Measurements from ENCODE around the gene ACOXL. TPM values are rescaled to one million over a fixed set of nuclear protein-coding genes. Genes with fewer than 3 reads are reported as not detected.

ACOXL gene
- total and polyA plus RNA-seq, 9 donors = 0.17 to 0.31 (median 0.23) TPM; not detected in 4

GRCh38 chr2:110851531-110851930 lies 119.2 kb downstream of the ACOXL start:
- H3K36me3 ChIP-seq = no peaks in the 10 kb centered on the region
- DNase-seq = no peak
- TF ChIP-seq POLR2A (IDR thresholded peaks at IDR 0.05) (no peak), EP300 (IDR thresholded peaks at IDR 0.05) (no peak), CTCF (IDR thresholded peaks at IDR 0.05) (no peak)
- WGBS, 3 donors = 88 to 91% (median 89%) methylated on average over 13 of the region's 13 CpGs
- no peak overlapping the region for H3K27ac ChIP-seq
- no peaks in the 10 kb centered on the region for H3K27me3 ChIP-seq
- no peaks in the 10 kb centered on the region for H3K4me1 ChIP-seq (ENCODE audit: insufficient read depth)
- no peaks in the 10 kb centered on the region for H3K9me3 ChIP-seq
- no peak overlapping the region for H3K4me3 ChIP-seq
- intact Hi-C loops (cut with DNase I) = no loop called here

- H3K27ac ChIP-seq = no peak overlapping the region
- no peak for DNase-seq
Observed at GRCh38 chr2:110852051-110852450, 119.7 kb downstream of the ACOXL start.

GRCh38 chr2:110852541-110853263 lies 120.3 kb downstream of the ACOXL start:
- no peak for DNase-seq
- no peak overlapping the region for H3K27ac ChIP-seq
- H3K36me3 ChIP-seq = no peaks in the 10 kb centered on the region
- H3K4me3 ChIP-seq = no peak overlapping the region
- H3K4me1 ChIP-seq (ENCODE audit: insufficient read depth) = no peaks in the 10 kb centered on the region
- no peaks in the 10 kb centered on the region for H3K27me3 ChIP-seq
- 90 to 95% (median 93%) methylated on average over 8 of the region's 8 CpGs for WGBS, 3 donors
- intact Hi-C loops (cut with DNase I) = no loop called here
- no peak for TF ChIP-seq CTCF (IDR thresholded peaks at IDR 0.05)
- no peak for TF ChIP-seq POLR2A (IDR thresholded peaks at IDR 0.05)
- no peak for TF ChIP-seq EP300 (IDR thresholded peaks at IDR 0.05)
- H3K9me3 ChIP-seq = no peaks in the 10 kb centered on the region

More at GRCh38 chr2:110852051-110852450, 119.7 kb downstream of the ACOXL start:
- Histone ChIP-seq H3K36me3 (no peaks in the 10 kb centered on the region), H3K9me3 (no peaks in the 10 kb centered on the region), H3K4me1 (ENCODE audit: insufficient read depth) (no peaks in the 10 kb centered on the region), H3K27me3 (no peaks in the 10 kb centered on the region), H3K4me3 (no peak overlapping the region)
- intact Hi-C loops (cut with DNase I) = no loop called here
- WGBS, 3 donors = 84 to 87% (median 86%) methylated on average over 11 of the region's 11 CpGs
- TF ChIP-seq EP300 (IDR thresholded peaks at IDR 0.05) (no peak), CTCF (IDR thresholded peaks at IDR 0.05) (no peak), POLR2A (IDR thresholded peaks at IDR 0.05) (no peak)

- H3K36me3 ChIP-seq = no peaks in the 10 kb centered on the region
- TF ChIP-seq CTCF (IDR thresholded peaks at IDR 0.05) (no peak), EP300 (IDR thresholded peaks at IDR 0.05) (no peak), POLR2A (IDR thresholded peaks at IDR 0.05) (no peak)
- intact Hi-C loops (cut with DNase I) = no loop called here
- H3K27me3 ChIP-seq = no peaks in the 10 kb centered on the region
- no peak overlapping the region for H3K4me3 ChIP-seq
- H3K9me3 ChIP-seq = no peaks in the 10 kb centered on the region
- H3K27ac ChIP-seq = no peak overlapping the region
- no peak for DNase-seq
- 25 to 55% (median 41%) methylated on average over 5 of the region's 5 CpGs for whole genome bisulfite sequencing, 3 donors
- H3K4me1 ChIP-seq (ENCODE audit: insufficient read depth) = no peaks in the 10 kb centered on the region
Observed at GRCh38 chr2:110853516-110853915, 121.1 kb downstream of the ACOXL start.

All from ovary (tissue), 9 donors.